GM12878 (cell line): ENCODE data around the gene FMNL2. TPM values are rescaled to one million over a fixed set of nuclear protein-coding genes. Genes with fewer than 3 reads are reported as not detected.

Experiments
- ATAC-seq: fragments of 200-7000 bp; cut with Tn5 transposase; 3 replicates; pipeline ENCODE4 v1.9.1; 2020; ENCODE audit warnings: mild to moderate bottlenecking, moderate library complexity
- BruUV-seq: library from RNA; stranded (reverse); fragments of 400-500 nt; replicated peaks from 2 replicates; lab custom pipeline; 2021; lab: Mats Ljungman, UMichigan
- CTCF ChIA-PET: fragments of 300-600 bp; sonication (Branson Sonifier 250); formaldehyde crosslinking; extraction: SDS; loops from one replicate; lab custom pipeline; 2021; ENCODE audit warnings: inconsistent platforms; lab: Yijun Ruan, JAX
- POLR2A ChIA-PET: fragments of 350-600 bp; formaldehyde crosslinking; extraction: SDS; loops from one replicate; lab custom pipeline; 2021; ENCODE audit warnings: inconsistent platforms; lab: Charles Lee
- RAD21 ChIA-PET: fragments of 300-600 bp; sonication (Branson Sonifier 250); formaldehyde crosslinking; loops from one replicate; lab custom pipeline; 2023; ENCODE audit warnings: antibody characterized with exemption; ENCODE audit not compliant: unreplicated experiment; lab: Charles Lee
- SMC1A ChIA-PET: fragments of 300-600 bp; sonication (Branson Sonifier 250); formaldehyde crosslinking; loops from one replicate; lab custom pipeline; 2023; ENCODE audit not compliant: unreplicated experiment, uncharacterized antibody; lab: Charles Lee
- DNase-seq: peaks from one replicate; pipeline ENCODE4 v3.0.0-alpha.2; 2011; ENCODE audit warnings: low read depth, low spot score
- FAIRE-seq: peaks from 3 replicates; lab custom pipeline; 2011; peaks lifted over from hg19 to GRCh38; lab: Jason Lieb, UNC
- H2AFZ ChIP-seq: 2 replicates; pipeline ENCODE4 v1.6.0; 2011; ENCODE audit warnings: low read depth, low read length, control low read depth; ENCODE audit not compliant: control insufficient read depth
- H3K27ac ChIP-seq: 2 replicates; pipeline ENCODE4 v1.5.1; 2011; ENCODE audit warnings: control low read depth; ENCODE audit not compliant: control insufficient read depth, insufficient read depth
- H3K27me3 ChIP-seq, 2 experiments: replicated peaks in 1 of 2; 2 replicates each; pipeline versions ENCODE4 v1.6.0 to v1.6.1; 2011; ENCODE audit warnings: low read length in 1 of 2; ENCODE audit not compliant: control insufficient read depth in 2 of 2, insufficient read depth in 2 of 2
- H3K36me3 ChIP-seq, 2 experiments: 2 replicates each; pipeline ENCODE4 v1.5.1; 2011; ENCODE audit warnings: low read length in 1 of 2; ENCODE audit not compliant: control insufficient read depth in 2 of 2, insufficient read depth in 2 of 2
- H3K4me1 ChIP-seq: 2 replicates; pipeline ENCODE4 v1.6.1; 2011; ENCODE audit warnings: mild to moderate bottlenecking, low read length, moderate library complexity, mixed read lengths; ENCODE audit not compliant: control insufficient read depth, insufficient read depth
- H3K4me2 ChIP-seq: 2 replicates; pipeline ENCODE4 v1.6.0; 2011; ENCODE audit warnings: control low read depth; ENCODE audit not compliant: control insufficient read depth, insufficient read depth
- H3K4me3 ChIP-seq: fragments of 200-600 bp; sonication (generic); 2 replicates; pipeline ENCODE4 v1.5.1; 2016
- H3K79me2 ChIP-seq: 2 replicates; pipeline ENCODE4 v1.6.0; 2011; ENCODE audit warnings: low read length; ENCODE audit not compliant: control insufficient read depth, insufficient read depth
- H3K9ac ChIP-seq: 2 replicates; pipeline ENCODE4 v1.8.0; 2011; ENCODE audit warnings: low read length, control low read depth, mixed read lengths; ENCODE audit not compliant: control insufficient read depth, insufficient read depth
- H3K9me3 ChIP-seq: replicated peaks from 3 replicates; pipeline ENCODE4 v1.5.1; 2011; ENCODE audit warnings: mild to moderate bottlenecking, low read length; ENCODE audit not compliant: control insufficient read depth, insufficient read depth
- H4K20me1 ChIP-seq: 2 replicates; pipeline ENCODE4 v1.6.0; 2011; ENCODE audit not compliant: control insufficient read depth, insufficient read depth
- ATF7 ChIP-seq: fragments of 450-650 bp; IDR thresholded peaks from 2 replicates; pipeline ENCODE4 v1.6.1; 2016; ENCODE audit warnings: low read depth, mild to moderate bottlenecking
- CBX3 ChIP-seq: fragments of 200-600 bp; sonication (generic); IDR thresholded peaks from 2 replicates; pipeline ENCODE4 v1.6.1; 2016; ENCODE audit warnings: low read depth, borderline replicate concordance
- CBX5 ChIP-seq: sonication (generic); IDR thresholded peaks from 2 replicates; pipeline ENCODE4 v1.6.1; 2016; ENCODE audit warnings: low read depth, moderate library complexity, mild to moderate bottlenecking, inconsistent platforms
- FOXM1 ChIP-seq: IDR thresholded peaks from 2 replicates; pipeline ENCODE4 v1.6.1; 2012; ENCODE audit warnings: low read depth, mild to moderate bottlenecking, inconsistent platforms, low read length, moderate library complexity
- JUNB ChIP-seq: IDR thresholded peaks from 2 replicates; pipeline ENCODE4 v1.6.1; 2016; ENCODE audit warnings: antibody characterized with exemption, mild to moderate bottlenecking
- MEF2B ChIP-seq: fragments of 450-650 bp; IDR thresholded peaks from 2 replicates; pipeline ENCODE4 v1.6.1; 2018; ENCODE audit warnings: mild to moderate bottlenecking, moderate library complexity; ENCODE audit not compliant: partially characterized antibody, poor library complexity, severe bottlenecking
- MTA3 ChIP-seq: IDR thresholded peaks from 2 replicates; pipeline ENCODE4 v1.6.1; 2012; ENCODE audit warnings: low read length, inconsistent platforms, borderline replicate concordance
- MYC ChIP-seq: IDR thresholded peaks from 2 replicates; pipeline ENCODE4 v1.6.1; 2011; ENCODE audit warnings: mild to moderate bottlenecking, low read length, moderate library complexity, inconsistent platforms; ENCODE audit not compliant: insufficient read depth, insufficient replicate concordance, insufficient read length, severe bottlenecking
- NFYA ChIP-seq: IDR thresholded peaks from 2 replicates; pipeline ENCODE4 v1.6.1; 2011; ENCODE audit warnings: low read depth, mild to moderate bottlenecking, low read length, improper control_type of control experiment, borderline replicate concordance
- NR2C1 ChIP-seq: fragments of 450-650 bp; IDR thresholded peaks from 2 replicates; pipeline ENCODE4 v1.6.1; 2017; ENCODE audit warnings: antibody characterized with exemption, mild to moderate bottlenecking, moderate library complexity
- NRF1 ChIP-seq: conservative IDR thresholded peaks from 2 replicates; pipeline ENCODE4 v1.6.1; 2011; ENCODE audit warnings: mild to moderate bottlenecking, low read depth, low read length, improper control_type of control experiment
- PKNOX1 ChIP-seq: fragments of 450-650 bp; IDR thresholded peaks from 2 replicates; pipeline ENCODE4 v1.6.1; 2016; ENCODE audit warnings: mild to moderate bottlenecking
- POLR2AphosphoS5 ChIP-seq: IDR thresholded peaks from 2 replicates; pipeline ENCODE4 v1.6.1; 2011; ENCODE audit warnings: mild to moderate bottlenecking, low read length, inconsistent platforms
- RFX5 ChIP-seq: IDR thresholded peaks from 2 replicates; pipeline ENCODE4 v1.6.1; 2011; ENCODE audit warnings: low read depth, low read length, improper control_type of control experiment
- SRF ChIP-seq, 2 experiments: IDR thresholded peaks; 2 replicates each; pipeline ENCODE4 v1.6.1; 2011; ENCODE audit warnings: low read depth in 2 of 2, low read length in 2 of 2, mild to moderate bottlenecking in 1 of 2, moderate library complexity in 1 of 2
- SUPT20H ChIP-seq: IDR thresholded peaks from 2 replicates; pipeline ENCODE4 v1.6.1; 2011; ENCODE audit warnings: low read depth, mild to moderate bottlenecking, low read length, moderate library complexity, borderline replicate concordance; ENCODE audit not compliant: control insufficient read depth
- TCF7 ChIP-seq: IDR thresholded peaks from 2 replicates; pipeline ENCODE4 v1.6.1; 2014; ENCODE audit warnings: antibody characterized with exemption, borderline replicate concordance
- ZNF274 ChIP-seq: IDR thresholded peaks from one replicate; pipeline ENCODE4 v1.8.0; 2011; ENCODE audit not compliant: insufficient read length, insufficient read depth
- ZNF384 ChIP-seq: IDR thresholded peaks from 2 replicates; pipeline ENCODE4 v1.6.1; 2012; ENCODE audit warnings: low read depth, mild to moderate bottlenecking, low read length, improper control_type of control experiment, borderline replicate concordance
- WGBS: methylation state at CpG from one replicate; pipeline ENCODE4 v1.1.6; 2016; ENCODE audit warnings: low lambda C conversion rate; ENCODE audit not compliant: insufficient replicate concordance, insufficient coverage; ENCODE audit errors: missing lambda C conversion rate; 5-methylcytosine and 5-hydroxymethylcytosine counted together
- in situ Hi-C: fragments of 300-500 bp; cut with MboI; formaldehyde crosslinking; loops from 9 replicates; pipeline ENCODE4 v1.14.3; 2018; ENCODE audit warnings: mixed read lengths
- intact Hi-C: fragments of 100-400 bp; cut with micrococcal nuclease; formaldehyde crosslinking; loops from one replicate; pipeline ENCODE4 v1.14.2; 2022; ENCODE audit not compliant: unreplicated experiment
- polyA plus RNA-seq, 11 experiments: library from polyadenylated mRNA; depleted of rRNA in 4 of 11; unstranded in 6 of 11; stranded (reverse) in 5 of 11; fragments of >200 nt; fragmentation: Nextera tagmentation in 4 of 11; fragmentation: Illumina TruSeq in 1 of 11; extraction: Ambion mirVana in 4 of 11; extraction: Trizol in 1 of 11; gene quantifications; 1 replicate in 1 of 11; 2 replicates in 10 of 11; pipeline versions ENCODE4 v1.2.1 to v1.2.3, GENCODE V29; 2011 to 2016; ENCODE audit warnings: inconsistent platforms in 2 of 11, missing spikeins in 2 of 11, low read depth in 1 of 11
- total RNA-seq, 4 experiments: library from RNA; depleted of rRNA in 3 of 4; stranded (reverse); fragments of >200 nt in 3 of 4; fragmentation: Illumina TruSeq in 1 of 4; extraction: Trizol in 1 of 4; gene quantifications; 2 replicates each; pipeline versions ENCODE4 v1.2.1 to v1.2.3, GENCODE V29; 2013 to 2021

Gene FMNL2
- total and polyA plus RNA-seq, 10 of the 15 experiments (the other 5 are each of a cell fraction or from before 2014, with no cell fraction given) = 0.13 to 9.9 (median 0.35) TPM

GRCh38 chr2:152525277-152525838 is 190.4 kb downstream of the FMNL2 start:
- intact Hi-C loops = no loop called here
- Histone ChIP-seq H3K79me2 (no peaks in the 10 kb centered on the region), H3K4me1 (no peaks in the 10 kb centered on the region), H3K27me3 (no peaks in the 10 kb centered on the region), H4K20me1 (no peaks in the 10 kb centered on the region), H3K9me3 (no peaks in the 10 kb centered on the region), H2AFZ (no peak overlapping the region), H3K27ac (no peak overlapping the region), H3K9ac (no peak overlapping the region), H3K36me3 (no peaks in the 10 kb centered on the region), H3K4me3 (no peak overlapping the region), H3K4me2 (no peak overlapping the region)
- no peak for FAIRE-seq
- ChIA-PET POLR2A (no interaction called here), RAD21 (interaction anchor here (1.2 kb wide), 1 partner anchor 37 kb away, joined by 3 read pairs; no protein-coding TSS in a partner anchor), SMC1A (interaction anchor here (1.5 to 2.6 kb wide), 3 partner anchors 14 to 58 kb away, joined by 3 to 12 read pairs (median 5); no protein-coding TSS in a partner anchor), CTCF (interaction anchor here (0.7 to 1.4 kb wide), 3 partner anchors 18 to 336 kb away, joined by 3 read pairs; no protein-coding TSS in a partner anchor)
- in situ Hi-C loops = no loop called here
- no peak for DNase-seq
- ATAC-seq = no peak
- 65% methylated on average over 6 of the region's 6 CpGs for WGBS
- BruUV-seq = no TSS peak
- TF ChIP-seq ATF7 = no peak
- TF ChIP-seq PKNOX1 = no peak
- no peak for TF ChIP-seq RFX5
- TF ChIP-seq NR2C1 = no peak
- no peak for TF ChIP-seq ZNF274
- no peak for TF ChIP-seq TCF7
- no peak for TF ChIP-seq SUPT20H
- no peak for TF ChIP-seq MEF2B
- no peak for TF ChIP-seq NRF1
- TF ChIP-seq ZNF384 = no peak
- no peak for TF ChIP-seq MTA3
- TF ChIP-seq FOXM1 = no peak
- no peak for TF ChIP-seq MYC
- no peak for TF ChIP-seq POLR2AphosphoS5
- TF ChIP-seq JUNB = no peak
- no peak for TF ChIP-seq CBX3
- no peak for TF ChIP-seq CBX5
- no peak for TF ChIP-seq NFYA
- no peak for TF ChIP-seq SRF (IDR thresholded peaks at IDR 0.05; ENCODE audit: low read depth in 2 of 2, low read length in 2 of 2)
